HEK293 (cell line): ENCODE data around the gene THAP2.

Experiments used
- CTCF ChIA-PET: fragments of 350-600 bp; formaldehyde crosslinking; extraction: SDS; loops from one replicate; lab custom pipeline; 2021; ENCODE audit warnings: antibody characterized with exemption; lab: Yijun Ruan, JAX
- POLR2A ChIA-PET: fragments of 300-600 bp; formaldehyde crosslinking; extraction: SDS; loops from one replicate; lab custom pipeline; 2020; ENCODE audit warnings: antibody characterized with exemption, inconsistent platforms; lab: Yijun Ruan, JAX
- H3K27ac ChIP-seq: fragments of 200-500 bp; sonication (Bioruptor generic); 2 replicates; pipeline ENCODE4 v1.5.1; 2014; ENCODE audit warnings: low read depth, low read length, control low read depth, inconsistent platforms; ENCODE audit errors: extremely low read depth
- H3K36me3 ChIP-seq, 2 experiments: fragments of 200-500 bp in 1 of 2; sonication (Bioruptor generic) in 1 of 2; 1 replicate in 1 of 2; 2 replicates in 1 of 2; pipeline ENCODE4 v1.5.1; 2014 to 2017; ENCODE audit warnings: inconsistent platforms in 2 of 2, low read length in 2 of 2; ENCODE audit not compliant: control insufficient read depth in 2 of 2, insufficient read depth in 1 of 2
- H3K4me1 ChIP-seq: fragments of 200-500 bp; sonication (Bioruptor generic); 2 replicates; pipeline ENCODE4 v1.5.1; 2014; ENCODE audit warnings: mild to moderate bottlenecking, low read length, inconsistent platforms; ENCODE audit not compliant: control insufficient read depth, insufficient read depth
- H3K4me3 ChIP-seq: 2 replicates; pipeline ENCODE4 v1.5.1; 2011; ENCODE audit warnings: low read depth, mild to moderate bottlenecking, control low read depth, low read length, moderate library complexity
- H3K9me3 ChIP-seq: fragments of 200-500 bp; sonication (Bioruptor generic); 2 replicates; pipeline ENCODE4 v1.5.1; 2014; ENCODE audit warnings: low read depth, low read length, inconsistent platforms; ENCODE audit not compliant: control insufficient read depth, insufficient read depth
- SCRT1 ChIP-seq: fragments of 450-650 bp; formaldehyde crosslinking; IDR thresholded peaks from 2 replicates; pipeline ENCODE4 v1.5.1; 2016; ENCODE audit warnings: missing biosample characterization, missing genetic modification characterization, borderline replicate concordance
- SP2 ChIP-seq: fragments of 450-650 bp; formaldehyde crosslinking; IDR thresholded peaks from 2 replicates; pipeline ENCODE4 v1.5.1; 2016; ENCODE audit warnings: missing biosample characterization, missing genetic modification characterization
- TRIM28 ChIP-seq: IDR thresholded peaks from 2 replicates; pipeline ENCODE4 v1.6.1; 2011; ENCODE audit warnings: low read length, control low read depth, borderline replicate concordance
- ZFHX2 ChIP-seq: fragments of 450-650 bp; formaldehyde crosslinking; conservative IDR thresholded peaks from 2 replicates; pipeline ENCODE4 v1.5.1; 2016; ENCODE audit warnings: missing biosample characterization, missing genetic modification characterization
- ZNF132 ChIP-seq: fragments of 450-650 bp; formaldehyde crosslinking; IDR thresholded peaks from 2 replicates; pipeline ENCODE4 v1.5.1; 2017; ENCODE audit warnings: missing biosample characterization, missing genetic modification characterization, borderline replicate concordance
- ZNF248 ChIP-seq: fragments of 450-650 bp; formaldehyde crosslinking; IDR thresholded peaks from 2 replicates; pipeline ENCODE4 v1.5.1; 2017; ENCODE audit warnings: missing biosample characterization, missing genetic modification characterization
- ZNF324 ChIP-seq: fragments of 450-650 bp; formaldehyde crosslinking; IDR thresholded peaks from 2 replicates; pipeline ENCODE4 v1.5.1; 2016; ENCODE audit warnings: missing biosample characterization, missing genetic modification characterization
- ZNF416 ChIP-seq: fragments of 450-650 bp; formaldehyde crosslinking; IDR thresholded peaks from 2 replicates; pipeline ENCODE4 v1.5.1; 2016; ENCODE audit warnings: missing biosample characterization, missing genetic modification characterization
- ZNF529 ChIP-seq: fragments of 450-650 bp; formaldehyde crosslinking; IDR thresholded peaks from 2 replicates; pipeline ENCODE4 v1.5.1; 2017; ENCODE audit warnings: missing genetic modification characterization, missing biosample characterization; ENCODE audit not compliant: insufficient replicate concordance
- ZNF561 ChIP-seq: fragments of 450-650 bp; IDR thresholded peaks from 2 replicates; pipeline ENCODE4 v1.5.1; 2018; ENCODE audit warnings: missing biosample characterization, missing genetic modification characterization, borderline replicate concordance
- ZNF626 ChIP-seq: fragments of 450-650 bp; sonication (Bioruptor Pico); formaldehyde crosslinking; IDR thresholded peaks from 2 replicates; pipeline ENCODE4 v1.5.1; 2018; ENCODE audit warnings: missing biosample characterization, missing genetic modification characterization, inconsistent platforms
- ZNF747 ChIP-seq: fragments of 450-650 bp; formaldehyde crosslinking; IDR thresholded peaks from 2 replicates; pipeline ENCODE4 v1.5.1; 2016; ENCODE audit warnings: missing biosample characterization, missing genetic modification characterization
- ZSCAN30 ChIP-seq: fragments of 450-650 bp; IDR thresholded peaks from 2 replicates; pipeline ENCODE4 v1.5.1; 2018; ENCODE audit warnings: missing biosample characterization, mild to moderate bottlenecking, missing genetic modification characterization, moderate library complexity
- TF ChIP-seq, protein P1 (sequence below): fragments of 450-650 bp; formaldehyde crosslinking; IDR thresholded peaks from 2 replicates; pipeline ENCODE4 v1.5.1; 2017; ENCODE audit warnings: missing biosample characterization, missing genetic modification characterization
- TF ChIP-seq, protein P2 (sequence below): fragments of 450-650 bp; formaldehyde crosslinking; IDR thresholded peaks from 2 replicates; pipeline ENCODE4; 2016; ENCODE audit warnings: missing biosample characterization, missing genetic modification characterization
- TF ChIP-seq, protein P3 (sequence below): fragments of 450-650 bp; formaldehyde crosslinking; IDR thresholded peaks from 2 replicates; pipeline ENCODE4 v1.5.1; 2016; ENCODE audit warnings: missing biosample characterization, missing genetic modification characterization
- TF ChIP-seq, protein P4 (sequence below): fragments of 450-650 bp; formaldehyde crosslinking; IDR thresholded peaks from 2 replicates; pipeline ENCODE4 v1.5.1; 2016; ENCODE audit warnings: missing biosample characterization, missing genetic modification characterization, borderline replicate concordance

Gene THAP2

DNA sequence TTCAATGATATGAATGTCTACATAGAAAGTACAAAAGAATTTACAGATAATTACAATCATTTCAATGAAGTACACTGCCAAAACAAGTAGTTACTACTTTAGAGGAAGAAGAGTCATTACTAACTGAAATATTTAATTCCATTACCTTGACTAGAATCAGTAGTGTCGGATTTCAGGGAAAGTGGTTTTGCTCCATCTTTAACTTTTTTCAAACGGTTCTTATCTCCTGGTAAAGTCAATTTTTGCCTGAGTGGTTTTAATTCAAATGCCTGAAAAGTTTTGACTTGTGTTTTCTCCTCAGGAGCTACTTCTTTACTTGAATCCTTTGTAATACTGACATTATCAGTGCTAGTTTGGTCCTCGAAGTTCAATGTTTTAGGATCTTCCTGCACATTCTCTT is 7.4 kb upstream of the THAP2 start:
- POLR2A ChIA-PET = no interaction called here
- CTCF ChIA-PET = interaction anchor here (0.7 to 1.0 kb wide), 2 partner anchors 91 to 341 kb away, joined by 3 read pairs; no protein-coding TSS in a partner anchor
- H3K4me3 ChIP-seq = no peak overlapping the region
- H3K27ac ChIP-seq = no peak overlapping the region
- no peak for TF ChIP-seq ZSCAN30 (tag by site-specific recombination)
- TF ChIP-seq, protein P1, sequence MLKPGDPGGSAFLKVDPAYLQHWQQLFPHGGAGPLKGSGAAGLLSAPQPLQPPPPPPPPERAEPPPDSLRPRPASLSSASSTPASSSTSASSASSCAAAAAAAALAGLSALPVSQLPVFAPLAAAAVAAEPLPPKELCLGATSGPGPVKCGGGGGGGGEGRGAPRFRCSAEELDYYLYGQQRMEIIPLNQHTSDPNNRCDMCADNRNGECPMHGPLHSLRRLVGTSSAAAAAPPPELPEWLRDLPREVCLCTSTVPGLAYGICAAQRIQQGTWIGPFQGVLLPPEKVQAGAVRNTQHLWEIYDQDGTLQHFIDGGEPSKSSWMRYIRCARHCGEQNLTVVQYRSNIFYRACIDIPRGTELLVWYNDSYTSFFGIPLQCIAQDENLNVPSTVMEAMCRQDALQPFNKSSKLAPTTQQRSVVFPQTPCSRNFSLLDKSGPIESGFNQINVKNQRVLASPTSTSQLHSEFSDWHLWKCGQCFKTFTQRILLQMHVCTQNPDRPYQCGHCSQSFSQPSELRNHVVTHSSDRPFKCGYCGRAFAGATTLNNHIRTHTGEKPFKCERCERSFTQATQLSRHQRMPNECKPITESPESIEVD (tag by site-specific recombination) = peak; percentile 74
- H3K9me3 ChIP-seq = no peaks in the 10 kb centered on the region
- peaks cover 44 to 77% of the 10 kb centered on the region in 2 experiments for H3K36me3 ChIP-seq
- H3K4me1 ChIP-seq = peaks cover 4% of the 10 kb centered on the region; the same call in 1 of the 2 replicates

DNA sequence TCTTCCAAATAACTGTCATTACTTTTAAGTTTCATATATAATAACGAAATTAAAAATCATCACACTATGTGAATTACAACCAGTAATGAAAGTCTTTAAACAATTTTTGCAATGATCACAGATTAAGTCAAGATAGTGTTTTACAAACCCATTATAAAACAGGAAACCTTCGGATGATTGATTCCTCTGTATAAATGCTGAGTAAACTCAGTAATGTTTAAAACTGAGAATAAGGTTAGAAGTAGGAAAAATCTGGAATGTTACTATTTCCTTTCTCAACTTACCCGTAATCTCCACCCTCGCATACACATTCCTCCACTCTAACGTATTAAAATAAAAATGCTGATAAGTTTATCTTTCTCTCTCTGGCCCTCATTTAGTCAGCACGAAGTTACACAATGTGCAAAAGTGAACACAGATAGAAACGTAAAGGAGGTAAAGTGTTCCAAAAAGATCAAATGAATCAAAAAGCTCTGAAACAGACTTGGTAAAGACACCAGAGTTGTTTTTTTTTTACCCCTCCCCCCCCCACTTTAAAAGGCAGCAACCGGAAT is 2.0 kb upstream of the THAP2 start:
- TF ChIP-seq ZNF626 (tag by site-specific recombination) (no peak), ZNF132 (tag by site-specific recombination) (no peak)
- TF ChIP-seq, protein P1 (tag by site-specific recombination) = peak; percentile 64
- Histone ChIP-seq H3K9me3 (no peaks in the 10 kb centered on the region), H3K27ac (no peak overlapping the region), H3K4me1 (peaks cover 2% of the 10 kb centered on the region; the same call in 1 of the 2 replicates), H3K4me3 (peak overlapping the region; percentile 71), H3K36me3 (peaks cover 21 to 33% of the 10 kb centered on the region in 2 experiments)
- ChIA-PET POLR2A (interaction anchor here (1.0 to 2.9 kb wide), 5 partner anchors 23 to 186 kb away, joined by 3 to 90 read pairs (median 9); partner anchors contain the start of genes RAB21 and TMEM19), CTCF (interaction anchor here (0.6 to 0.7 kb wide), 3 partner anchors 197 to 1966 kb away, joined by 3 to 4 read pairs (median 3); no protein-coding TSS in a partner anchor)

DNA sequence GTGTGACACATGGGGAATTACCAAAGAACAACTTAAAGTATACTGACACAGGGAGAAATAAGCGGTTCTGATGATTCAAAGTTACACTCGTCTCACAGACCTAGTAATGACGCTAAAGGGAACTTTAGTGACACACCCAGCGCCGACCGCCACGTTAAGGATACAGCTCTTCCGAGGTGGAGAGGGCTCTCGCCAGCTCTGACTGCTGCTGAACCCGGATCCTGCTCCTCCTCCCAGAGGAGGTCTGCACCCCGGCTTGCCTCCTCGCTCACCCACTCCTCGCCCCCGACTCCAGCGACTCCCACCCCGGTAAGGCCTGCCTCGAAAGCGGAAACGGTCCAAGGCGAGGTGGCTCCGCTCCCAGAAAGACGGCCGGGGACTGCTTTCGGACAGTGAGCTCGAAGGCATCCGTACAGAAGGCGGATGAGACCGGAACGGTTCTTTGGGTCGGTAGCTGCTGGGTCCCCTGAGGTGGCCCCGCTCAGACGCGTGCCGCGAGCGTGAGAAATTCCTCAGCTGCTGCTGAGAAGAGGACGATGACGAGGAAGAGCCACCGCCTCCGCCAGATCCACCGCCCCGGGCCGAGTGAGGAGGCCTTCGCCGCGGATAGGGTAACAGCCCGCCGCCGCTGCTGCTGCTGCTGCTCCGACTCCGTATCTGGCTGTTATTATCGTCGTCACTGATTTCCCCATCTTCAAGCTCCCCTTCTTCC is 1.1 kb upstream of the THAP2 start:
- peak overlapping the region; percentile 71 for H3K4me3 ChIP-seq
- ChIA-PET POLR2A (interaction anchor here (1.0 to 2.9 kb wide), 8 partner anchors 13 to 187 kb away, joined by 3 to 90 read pairs (median 7); partner anchors contain the start of genes RAB21 and TMEM19), CTCF (interaction anchor here (0.6 to 1.5 kb wide), 6 partner anchors 27 to 1967 kb away, joined by 3 to 5 read pairs (median 4); partner anchors contain the start of genes LGR5 and RAB21)
- H3K27ac ChIP-seq = peak overlapping the region; percentile 83
- peaks cover 15 to 25% of the 10 kb centered on the region in 2 experiments for H3K36me3 ChIP-seq
- H3K4me1 ChIP-seq = peaks cover 2% of the 10 kb centered on the region; the same call in 1 of the 2 replicates
- no peaks in the 10 kb centered on the region for H3K9me3 ChIP-seq
- TF ChIP-seq, protein P2, sequence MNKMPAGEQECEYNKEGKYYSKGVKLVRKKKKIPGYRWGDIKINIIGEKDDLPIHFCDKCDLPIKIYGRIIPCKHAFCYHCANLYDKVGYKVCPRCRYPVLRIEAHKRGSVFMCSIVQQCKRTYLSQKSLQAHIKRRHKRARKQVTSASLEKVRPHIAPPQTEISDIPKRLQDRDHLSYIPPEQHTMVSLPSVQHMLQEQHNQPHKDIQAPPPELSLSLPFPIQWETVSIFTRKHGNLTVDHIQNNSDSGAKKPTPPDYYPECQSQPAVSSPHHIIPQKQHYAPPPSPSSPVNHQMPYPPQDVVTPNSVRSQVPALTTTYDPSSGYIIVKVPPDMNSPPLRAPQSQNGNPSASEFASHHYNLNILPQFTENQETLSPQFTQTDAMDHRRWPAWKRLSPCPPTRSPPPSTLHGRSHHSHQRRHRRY (tag by site-specific recombination) = no peak
- TF ChIP-seq SP2 (tag by site-specific recombination) = peak; percentile 83
- no peak for TF ChIP-seq ZNF324 (tag by site-specific recombination)
- TF ChIP-seq ZNF529 (tag by site-specific recombination) = no peak
- TF ChIP-seq SCRT1 (tag by site-specific recombination) = no peak
- no peak for TF ChIP-seq ZNF416
- TF ChIP-seq ZNF132 (tag by site-specific recombination) = no peak
- TF ChIP-seq ZNF626 (tag by site-specific recombination) = no peak
- TF ChIP-seq, protein P3, sequence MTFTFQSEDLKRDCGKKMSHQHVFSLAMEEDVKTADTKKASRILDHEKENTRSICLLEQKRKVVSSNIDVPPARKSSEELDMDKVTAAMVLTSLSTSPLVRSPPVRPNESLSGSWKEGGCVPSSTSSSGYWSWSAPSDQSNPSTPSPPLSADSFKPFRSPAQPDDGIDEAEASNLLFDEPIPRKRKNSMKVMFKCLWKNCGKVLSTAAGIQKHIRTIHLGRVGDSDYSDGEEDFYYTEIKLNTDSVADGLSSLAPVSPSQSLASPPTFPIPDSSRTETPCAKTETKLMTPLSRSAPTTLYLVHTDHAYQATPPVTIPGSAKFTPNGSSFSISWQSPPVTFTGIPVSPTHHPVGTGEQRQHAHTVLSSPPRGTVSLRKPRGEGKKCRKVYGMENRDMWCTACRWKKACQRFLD = no peak
- TF ChIP-seq, protein P4, sequence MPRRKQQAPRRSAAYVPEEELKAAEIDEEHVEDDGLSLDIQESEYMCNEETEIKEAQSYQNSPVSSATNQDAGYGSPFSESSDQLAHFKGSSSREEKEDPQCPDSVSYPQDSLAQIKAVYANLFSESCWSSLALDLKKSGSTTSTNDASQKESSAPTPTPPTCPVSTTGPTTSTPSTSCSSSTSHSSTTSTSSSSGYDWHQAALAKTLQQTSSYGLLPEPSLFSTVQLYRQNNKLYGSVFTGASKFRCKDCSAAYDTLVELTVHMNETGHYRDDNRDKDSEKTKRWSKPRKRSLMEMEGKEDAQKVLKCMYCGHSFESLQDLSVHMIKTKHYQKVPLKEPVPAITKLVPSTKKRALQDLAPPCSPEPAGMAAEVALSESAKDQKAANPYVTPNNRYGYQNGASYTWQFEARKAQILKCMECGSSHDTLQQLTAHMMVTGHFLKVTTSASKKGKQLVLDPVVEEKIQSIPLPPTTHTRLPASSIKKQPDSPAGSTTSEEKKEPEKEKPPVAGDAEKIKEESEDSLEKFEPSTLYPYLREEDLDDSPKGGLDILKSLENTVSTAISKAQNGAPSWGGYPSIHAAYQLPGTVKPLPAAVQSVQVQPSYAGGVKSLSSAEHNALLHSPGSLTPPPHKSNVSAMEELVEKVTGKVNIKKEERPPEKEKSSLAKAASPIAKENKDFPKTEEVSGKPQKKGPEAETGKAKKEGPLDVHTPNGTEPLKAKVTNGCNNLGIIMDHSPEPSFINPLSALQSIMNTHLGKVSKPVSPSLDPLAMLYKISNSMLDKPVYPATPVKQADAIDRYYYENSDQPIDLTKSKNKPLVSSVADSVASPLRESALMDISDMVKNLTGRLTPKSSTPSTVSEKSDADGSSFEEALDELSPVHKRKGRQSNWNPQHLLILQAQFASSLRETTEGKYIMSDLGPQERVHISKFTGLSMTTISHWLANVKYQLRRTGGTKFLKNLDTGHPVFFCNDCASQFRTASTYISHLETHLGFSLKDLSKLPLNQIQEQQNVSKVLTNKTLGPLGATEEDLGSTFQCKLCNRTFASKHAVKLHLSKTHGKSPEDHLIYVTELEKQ (tag by site-specific recombination) = no peak
- no peak for TF ChIP-seq TRIM28
- TF ChIP-seq ZNF747 (tag by site-specific recombination) = no peak
- no peak for TF ChIP-seq ZNF561
- no peak for TF ChIP-seq ZNF248 (tag by site-specific recombination)
- TF ChIP-seq ZFHX2 = peak; percentile 77
